BJ (cell line): ENCODE measurements around the gene NCK2. TPM values are rescaled to one million over a fixed set of nuclear protein-coding genes. Genes with fewer than 3 reads are reported as not detected.

ENCODE experiments used
- CTCF ChIA-PET: fragments of 350-600 bp; formaldehyde crosslinking; extraction: SDS; loops from one replicate; lab custom pipeline; 2021; ENCODE audit warnings: antibody characterized with exemption, inconsistent platforms; lab: Yijun Ruan, JAX
- POLR2A ChIA-PET: fragments of 300-600 bp; sonication (Branson Sonifier 250); formaldehyde crosslinking; extraction: SDS; loops from one replicate; lab custom pipeline; 2021; ENCODE audit warnings: antibody characterized with exemption; lab: Charles Lee
- DNase-seq: peaks from one replicate; pipeline ENCODE4 v3.0.0-alpha.2; 2011; ENCODE audit warnings: low read depth
- H3K27me3 ChIP-seq: 2 replicates; pipeline ENCODE4 v1.6.0; 2011; ENCODE audit warnings: low read length; ENCODE audit not compliant: control insufficient read depth, insufficient read depth
- H3K36me3 ChIP-seq: 2 replicates; pipeline ENCODE4 v1.5.1; 2011; ENCODE audit warnings: low read length; ENCODE audit not compliant: control insufficient read depth, insufficient read depth
- H3K4me3 ChIP-seq: 2 replicates; pipeline ENCODE4 v1.5.1; 2011; ENCODE audit warnings: low read depth, mild to moderate bottlenecking, control low read depth, low read length
- polyA plus RNA-seq: library from polyadenylated mRNA; depleted of rRNA; stranded (reverse); fragments of >200 nt; gene quantifications from 2 replicates; pipeline ENCODE4 v1.2.3, GENCODE V29; 2011
- TF ChIP-seq, protein P1 (sequence below): IDR thresholded peaks from 2 replicates; pipeline ENCODE4 v1.5.1; 2011; ENCODE audit warnings: low read depth, mild to moderate bottlenecking, control low read depth, inconsistent platforms, low read length, moderate library complexity; ENCODE audit not compliant: insufficient read depth

The NCK2 gene
- polyA plus RNA-seq, 1 experiment, result 32.9 TPM

DNA sequence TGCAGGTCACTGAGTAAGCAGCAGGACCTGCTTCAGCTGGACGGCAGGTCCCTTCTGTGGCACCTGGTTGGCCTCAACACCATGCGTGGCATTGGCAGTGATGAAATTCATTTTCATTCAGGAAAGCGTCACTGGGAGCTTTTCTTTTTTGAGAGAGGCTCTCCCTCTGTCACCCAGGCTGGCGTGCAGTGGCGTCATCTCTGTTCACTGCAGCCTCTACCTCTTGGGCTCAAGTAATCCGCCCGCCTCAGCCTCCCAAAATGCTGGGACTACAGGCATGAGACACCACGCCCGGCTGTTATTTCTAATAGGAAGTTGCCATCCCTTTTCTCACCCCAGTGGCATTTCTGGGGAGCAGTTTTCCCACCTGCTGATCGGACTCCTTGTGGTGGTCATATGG, 39.3 kb downstream of the NCK2 start:
- no peak for DNase-seq
- ChIA-PET CTCF (no interaction called here), POLR2A (no interaction called here)
- no peak overlapping the region for H3K4me3 ChIP-seq
- no peaks in the 10 kb centered on the region for H3K27me3 ChIP-seq
- TF ChIP-seq, protein P1, sequence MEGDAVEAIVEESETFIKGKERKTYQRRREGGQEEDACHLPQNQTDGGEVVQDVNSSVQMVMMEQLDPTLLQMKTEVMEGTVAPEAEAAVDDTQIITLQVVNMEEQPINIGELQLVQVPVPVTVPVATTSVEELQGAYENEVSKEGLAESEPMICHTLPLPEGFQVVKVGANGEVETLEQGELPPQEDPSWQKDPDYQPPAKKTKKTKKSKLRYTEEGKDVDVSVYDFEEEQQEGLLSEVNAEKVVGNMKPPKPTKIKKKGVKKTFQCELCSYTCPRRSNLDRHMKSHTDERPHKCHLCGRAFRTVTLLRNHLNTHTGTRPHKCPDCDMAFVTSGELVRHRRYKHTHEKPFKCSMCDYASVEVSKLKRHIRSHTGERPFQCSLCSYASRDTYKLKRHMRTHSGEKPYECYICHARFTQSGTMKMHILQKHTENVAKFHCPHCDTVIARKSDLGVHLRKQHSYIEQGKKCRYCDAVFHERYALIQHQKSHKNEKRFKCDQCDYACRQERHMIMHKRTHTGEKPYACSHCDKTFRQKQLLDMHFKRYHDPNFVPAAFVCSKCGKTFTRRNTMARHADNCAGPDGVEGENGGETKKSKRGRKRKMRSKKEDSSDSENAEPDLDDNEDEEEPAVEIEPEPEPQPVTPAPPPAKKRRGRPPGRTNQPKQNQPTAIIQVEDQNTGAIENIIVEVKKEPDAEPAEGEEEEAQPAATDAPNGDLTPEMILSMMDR, result no peak
- no peaks in the 10 kb centered on the region; the same call in 1 of the 2 replicates for H3K36me3 ChIP-seq

DNA sequence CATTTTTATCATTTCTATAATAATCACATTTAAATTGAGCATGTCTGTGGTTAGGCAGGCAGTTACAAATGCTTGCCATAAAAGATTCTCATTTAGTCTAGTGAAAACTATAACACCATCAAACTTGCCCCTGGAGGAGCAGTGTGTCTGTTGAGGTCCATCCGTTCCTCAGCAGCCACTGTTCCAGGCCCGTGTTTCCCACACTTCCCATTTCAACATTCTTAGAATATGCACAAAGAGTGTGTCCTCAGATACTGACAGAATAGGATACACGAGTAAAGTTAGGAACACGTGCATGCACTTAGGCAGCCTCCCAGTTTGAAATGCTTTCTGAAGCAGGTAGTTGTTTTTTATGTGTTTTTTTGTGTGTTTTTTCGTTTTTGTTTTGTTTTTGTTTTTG, 39.9 kb downstream of the NCK2 start:
- POLR2A ChIA-PET, result no interaction called here
- H3K4me3 ChIP-seq, result no peak overlapping the region
- CTCF ChIA-PET, result no interaction called here
- no peaks in the 10 kb centered on the region; the same call in 1 of the 2 replicates for H3K36me3 ChIP-seq
- H3K27me3 ChIP-seq, result no peaks in the 10 kb centered on the region
- no peak for DNase-seq
- TF ChIP-seq, protein P1, result no peak

DNA sequence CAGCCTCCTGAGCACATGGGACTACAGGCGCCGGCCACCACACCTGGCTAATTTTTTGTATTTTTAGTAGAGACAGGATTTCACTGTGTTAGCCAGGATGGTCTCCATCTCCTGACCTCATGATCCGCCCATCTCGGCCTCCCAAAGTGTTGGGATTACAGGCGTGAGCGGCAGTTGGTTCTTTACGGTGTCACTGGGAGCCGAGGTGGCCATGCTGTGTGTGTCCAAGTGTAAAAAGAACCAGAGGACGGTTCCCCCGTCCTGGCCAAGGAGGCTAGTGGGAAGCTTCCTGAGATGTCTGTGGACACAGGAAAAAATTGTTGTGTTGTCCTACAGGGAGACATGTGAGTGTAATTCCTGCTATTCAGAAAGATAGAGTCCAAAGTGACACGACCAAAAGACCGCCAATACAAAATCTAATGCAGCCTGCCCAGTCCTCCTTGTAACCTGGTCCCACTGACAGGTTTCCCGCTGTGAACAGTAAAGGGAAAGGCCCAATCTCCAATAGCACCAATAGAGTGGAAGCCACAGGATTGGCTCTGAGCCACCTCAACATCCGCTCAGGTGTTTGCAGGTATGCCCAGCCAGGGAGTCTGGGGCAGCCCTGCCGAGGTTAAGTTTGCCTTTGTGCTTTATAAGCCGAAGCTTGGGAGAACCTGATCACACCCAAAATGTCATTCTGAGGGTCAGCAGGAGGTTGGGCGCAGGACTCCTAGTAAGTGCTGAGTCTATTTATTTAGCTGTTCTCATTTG, 40.6 kb downstream of the NCK2 start:
- H3K36me3 ChIP-seq, result no peaks in the 10 kb centered on the region; the same call in 1 of the 2 replicates
- ChIA-PET POLR2A (interaction anchor here (0.6 kb wide), 1 partner anchor 46 kb away, joined by 3 read pairs; no protein-coding TSS in a partner anchor), CTCF (no interaction called here)
- no peak for DNase-seq
- no peaks in the 10 kb centered on the region for H3K27me3 ChIP-seq
- TF ChIP-seq, protein P1, result no peak
- no peak overlapping the region for H3K4me3 ChIP-seq

DNA sequence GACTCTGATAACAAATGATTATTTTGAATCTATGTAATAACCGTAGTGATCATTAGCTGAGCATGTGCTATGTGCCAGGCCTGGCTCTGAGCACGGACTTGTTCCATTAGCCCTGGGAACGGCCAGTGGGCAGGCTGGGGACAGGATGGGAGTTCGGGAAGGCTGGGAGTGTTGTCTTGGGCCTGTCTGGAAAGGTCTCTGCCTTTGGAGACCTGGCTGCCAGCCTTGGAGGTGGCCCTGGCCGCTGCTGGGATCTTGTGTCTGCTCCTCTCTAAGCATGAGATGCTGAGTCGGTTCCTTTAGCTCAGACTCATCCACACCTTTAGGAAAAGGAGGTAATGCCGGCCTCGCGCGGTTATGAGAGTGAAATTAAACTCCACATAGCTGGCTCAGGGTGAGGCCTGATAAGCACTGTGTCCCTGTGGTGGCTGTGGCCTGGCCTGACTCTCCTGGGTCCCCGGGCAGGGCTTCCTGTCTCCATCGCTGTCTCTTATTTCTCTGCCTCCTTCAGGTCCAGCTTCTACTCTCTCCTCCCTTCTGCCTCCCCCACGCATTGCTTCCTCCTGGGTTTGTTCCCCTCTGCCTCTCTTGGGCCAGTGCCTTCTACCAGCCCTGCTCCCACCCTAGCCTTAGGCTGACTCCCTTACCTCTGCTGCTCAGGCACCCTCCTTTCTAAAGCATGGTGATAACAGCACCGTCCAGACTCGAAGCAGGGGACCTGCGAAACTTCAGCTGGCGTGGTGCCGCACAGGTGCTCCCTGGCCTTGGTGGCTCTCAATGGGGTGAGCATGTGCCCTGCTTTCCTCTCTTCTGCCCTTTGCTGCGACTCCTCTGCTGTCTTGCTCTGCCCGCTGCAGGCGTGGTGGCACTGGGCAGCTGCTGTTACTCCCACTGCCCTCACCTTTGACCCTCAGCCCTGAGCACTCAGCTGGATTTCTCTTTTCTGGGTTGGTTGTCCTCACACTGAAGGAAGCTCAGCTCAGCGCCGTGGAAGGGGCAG, 41.8 kb downstream of the NCK2 start:
- DNase-seq, result no peak
- ChIA-PET CTCF (no interaction called here), POLR2A (interaction anchor here (0.6 kb wide), 1 partner anchor 48 kb away, joined by 3 read pairs; no protein-coding TSS in a partner anchor)
- Histone ChIP-seq H3K27me3 (no peaks in the 10 kb centered on the region), H3K36me3 (no peaks in the 10 kb centered on the region; the same call in 1 of the 2 replicates), H3K4me3 (no peak overlapping the region)
- TF ChIP-seq, protein P1, result no peak
